HUES6 (cell line): ENCODE data around the gene CD200.

Source experiments
- H3K27ac ChIP-seq: 2 replicates; pipeline ENCODE4 v1.7.0; 2013; ENCODE audit warnings: low read depth, mild to moderate bottlenecking, low read length, inconsistent platforms
- H3K27me3 ChIP-seq: 2 replicates; pipeline ENCODE4 v1.6.1; 2013; ENCODE audit warnings: low read length; ENCODE audit not compliant: control insufficient read depth, insufficient read depth
- H3K36me3 ChIP-seq: 2 replicates; pipeline ENCODE4 v1.6.1; 2013; ENCODE audit warnings: low read length; ENCODE audit not compliant: control insufficient read depth, insufficient read depth
- H3K4me1 ChIP-seq: 2 replicates; pipeline ENCODE4 v1.6.1; 2013; ENCODE audit warnings: low read length; ENCODE audit not compliant: control insufficient read depth, insufficient read depth
- H3K4me3 ChIP-seq: 2 replicates; pipeline ENCODE4 v1.5.1; 2013; ENCODE audit warnings: low read depth, low read length
- H3K9ac ChIP-seq: one replicate; pipeline ENCODE4 v1.6.1; 2013; ENCODE audit warnings: mild to moderate bottlenecking, low read length
- H3K9me3 ChIP-seq: 2 replicates; pipeline ENCODE4 v1.6.1; 2013; ENCODE audit warnings: low read depth, low read length; ENCODE audit not compliant: control insufficient read depth, insufficient read depth

The CD200 gene

DNA sequence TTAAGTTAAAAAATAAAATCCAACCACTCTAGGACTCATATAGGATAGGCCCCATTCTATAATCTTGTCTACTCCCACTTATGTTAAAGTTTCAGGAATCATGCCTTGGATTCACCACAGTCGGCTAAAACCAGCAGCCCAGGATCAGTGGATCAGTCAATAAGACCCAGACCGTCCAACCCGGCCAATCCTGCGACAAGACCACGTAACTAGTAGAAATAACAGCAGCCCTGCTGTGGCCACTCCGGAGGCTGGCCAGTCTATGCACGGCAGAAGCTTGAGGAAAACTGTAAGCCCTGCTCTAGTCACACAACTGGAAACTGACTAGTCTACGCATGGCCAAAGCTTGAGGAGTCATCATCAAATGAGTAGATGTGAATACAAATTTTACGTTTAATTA is 26.1 kb upstream of the CD200 start:
- Histone ChIP-seq H3K9me3 (peaks cover 8% of the 10 kb centered on the region; the same call in 1 of the 2 replicates), H3K27me3 (no peaks in the 10 kb centered on the region), H3K36me3 (no peaks in the 10 kb centered on the region), H3K4me3 (no peak overlapping the region), H3K27ac (no peak overlapping the region), H3K4me1 (peaks cover 44% of the 10 kb centered on the region), H3K9ac (no peak overlapping the region)

DNA sequence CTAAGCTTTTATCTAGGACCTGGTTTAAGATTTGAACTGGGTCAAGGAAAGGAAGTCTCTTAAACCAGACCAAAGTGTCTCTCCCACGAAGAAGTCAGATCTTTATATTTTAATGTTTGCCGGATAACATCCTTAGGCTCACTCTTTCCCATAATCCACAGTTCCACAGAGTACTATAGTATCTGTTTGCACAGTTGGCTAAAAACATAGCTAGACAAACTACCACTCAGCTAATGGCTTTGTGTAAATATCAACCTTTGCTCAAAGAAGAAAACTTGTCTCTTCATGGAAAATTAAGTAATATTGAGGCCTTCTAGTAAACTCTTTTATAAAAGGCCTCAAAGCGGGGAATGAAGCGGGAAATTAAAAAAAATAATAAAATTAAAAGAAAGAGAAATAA is 25.4 kb upstream of the CD200 start:
- H3K4me1 ChIP-seq, result peaks cover 38% of the 10 kb centered on the region
- no peak overlapping the region for H3K4me3 ChIP-seq
- H3K36me3 ChIP-seq, result no peaks in the 10 kb centered on the region
- H3K9ac ChIP-seq, result no peak overlapping the region
- H3K27me3 ChIP-seq, result no peaks in the 10 kb centered on the region
- H3K27ac ChIP-seq, result no peak overlapping the region
- peaks cover 1% of the 10 kb centered on the region; the same call in 1 of the 2 replicates for H3K9me3 ChIP-seq

DNA sequence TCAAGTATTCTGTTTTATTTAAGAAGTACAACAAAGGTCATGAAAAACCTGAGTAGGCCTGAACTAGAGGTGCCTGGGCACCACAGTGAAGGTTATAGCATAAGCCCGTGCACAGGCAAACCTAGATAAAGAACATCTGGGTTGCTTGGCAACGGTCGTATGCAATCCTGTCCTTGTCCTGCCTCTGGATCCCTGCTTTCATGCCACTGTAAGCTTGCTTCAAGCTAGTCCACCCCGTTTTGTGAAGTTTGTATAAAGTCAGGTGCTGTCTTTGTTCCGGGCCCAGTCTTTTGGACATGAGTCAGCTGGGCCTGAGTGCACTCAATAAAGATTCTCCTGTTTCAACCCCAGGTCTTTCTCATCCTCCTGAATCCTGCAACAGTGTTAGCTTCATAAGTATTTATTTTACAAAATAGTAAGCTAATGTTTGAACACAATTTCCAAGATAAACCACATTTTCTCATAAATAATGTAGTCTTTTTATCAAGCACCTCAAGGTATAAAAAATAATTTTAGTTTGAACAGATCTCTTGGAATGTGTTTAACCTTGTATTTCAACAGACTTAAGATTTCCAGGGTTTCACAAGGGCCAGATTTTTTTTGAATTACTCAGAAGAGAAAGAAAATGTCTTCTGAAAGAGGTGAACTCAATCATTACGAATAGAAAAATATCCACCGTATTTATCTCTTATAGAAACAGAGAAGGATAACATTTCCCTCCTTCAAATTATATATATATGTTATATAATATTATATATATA is 24.6 kb upstream of the CD200 start:
- no peak overlapping the region for H3K9ac ChIP-seq
- H3K27ac ChIP-seq, result no peak overlapping the region
- no peaks in the 10 kb centered on the region for H3K36me3 ChIP-seq
- H3K27me3 ChIP-seq, result no peaks in the 10 kb centered on the region
- H3K9me3 ChIP-seq, result peaks cover 3% of the 10 kb centered on the region; the same call in 1 of the 2 replicates
- no peak overlapping the region for H3K4me3 ChIP-seq
- H3K4me1 ChIP-seq, result peaks cover 33% of the 10 kb centered on the region

DNA sequence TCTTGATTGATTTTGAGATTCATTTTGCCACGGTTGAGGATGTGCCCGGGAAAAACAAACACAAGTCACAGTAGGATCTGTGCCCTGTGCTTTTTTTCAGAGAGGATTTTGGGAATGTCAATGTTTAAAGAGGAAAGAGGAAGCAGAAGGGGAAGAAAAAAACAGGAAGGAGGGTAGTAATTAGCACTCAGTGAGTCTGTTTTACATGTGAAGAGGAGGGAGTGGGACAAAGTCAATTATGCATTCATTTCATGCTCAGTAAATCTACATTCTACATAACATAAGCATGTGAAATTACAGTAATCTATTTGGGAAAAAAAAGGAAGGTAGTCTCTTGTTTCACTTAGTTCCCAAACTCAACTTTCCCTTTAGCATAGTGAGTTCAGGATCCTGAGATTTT is 18.3 kb upstream of the CD200 start:
- Histone ChIP-seq H3K4me3 (no peak overlapping the region), H3K36me3 (peaks cover 3% of the 10 kb centered on the region), H3K9ac (no peak overlapping the region), H3K27me3 (no peaks in the 10 kb centered on the region), H3K27ac (0 out of 2 replicates have a peak overlapping the region, but pooled peaks have one; percentile 44), H3K9me3 (peaks cover 29% of the 10 kb centered on the region), H3K4me1 (0 out of 2 replicates have a peak, but pooled peaks cover 3% of the 10 kb centered on the region)

DNA sequence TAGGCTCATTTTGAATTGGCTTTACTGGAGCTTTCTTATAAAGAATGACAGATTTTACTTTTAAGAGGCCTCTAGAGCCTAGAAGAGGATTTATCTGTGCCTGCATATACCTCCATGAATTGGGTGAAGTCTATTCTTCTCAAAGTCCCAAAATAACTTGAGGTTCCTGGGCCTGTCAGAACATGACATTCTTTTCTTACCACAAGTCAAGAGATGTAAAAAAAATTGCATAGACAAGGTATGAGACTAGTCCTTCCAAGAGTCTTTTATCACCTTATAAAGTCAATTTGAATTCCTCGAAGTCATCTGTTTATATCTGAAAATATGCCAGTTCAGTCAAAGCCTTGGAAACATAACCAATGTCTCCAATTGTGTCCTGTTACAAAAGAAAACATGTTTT is 17.2 kb upstream of the CD200 start:
- Histone ChIP-seq H3K4me1 (peaks cover 13% of the 10 kb centered on the region), H3K4me3 (no peak overlapping the region), H3K9ac (no peak overlapping the region), H3K36me3 (peaks cover 3% of the 10 kb centered on the region), H3K27me3 (no peaks in the 10 kb centered on the region), H3K9me3 (peaks cover 29% of the 10 kb centered on the region), H3K27ac (no peak overlapping the region)

DNA sequence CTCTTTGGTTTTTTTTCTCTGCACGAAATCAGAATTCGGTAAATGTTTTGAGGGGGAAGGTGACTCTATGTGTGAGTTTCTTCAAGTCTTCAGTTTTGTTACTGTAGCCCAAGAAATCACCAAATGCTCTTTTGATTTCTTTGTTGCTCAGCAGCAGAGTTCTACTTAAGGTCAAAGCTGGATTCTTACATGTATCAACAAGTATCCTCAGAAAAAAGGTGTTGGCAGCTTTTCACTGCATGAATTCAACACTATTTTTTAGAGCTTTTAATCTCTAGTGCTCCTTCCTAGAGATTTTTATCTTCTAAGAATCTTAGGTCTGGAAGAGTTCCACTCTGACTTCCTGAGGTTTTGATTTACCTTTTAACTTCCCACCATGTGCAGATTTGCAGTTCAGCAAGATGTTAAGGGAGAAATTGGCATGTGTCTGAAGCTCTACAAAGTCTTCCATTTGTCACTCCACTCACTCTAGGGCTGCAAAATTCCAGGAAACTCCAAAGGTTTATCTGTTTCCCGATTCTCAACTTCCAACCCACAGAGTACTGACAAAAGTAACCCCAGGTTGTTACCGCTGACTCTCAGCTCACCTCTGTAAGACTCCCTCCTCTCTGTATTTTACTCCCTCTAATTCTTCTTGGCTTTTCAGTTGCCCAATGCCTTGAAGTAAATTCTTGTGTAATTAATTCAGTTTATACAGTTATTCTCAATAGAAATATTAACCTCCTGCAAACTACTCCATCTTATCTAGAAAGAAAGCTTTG is 13.3 kb upstream of the CD200 start:
- H3K27me3 ChIP-seq, result no peaks in the 10 kb centered on the region
- H3K9me3 ChIP-seq, result peaks cover 21% of the 10 kb centered on the region
- no peak overlapping the region for H3K9ac ChIP-seq
- H3K4me1 ChIP-seq, result peaks cover 27% of the 10 kb centered on the region
- no peak overlapping the region for H3K4me3 ChIP-seq
- peak overlapping the region; percentile 7; the same call in 1 of the 2 replicates for H3K27ac ChIP-seq
- peaks cover 3% of the 10 kb centered on the region; the same call in 1 of the 2 replicates for H3K36me3 ChIP-seq

DNA sequence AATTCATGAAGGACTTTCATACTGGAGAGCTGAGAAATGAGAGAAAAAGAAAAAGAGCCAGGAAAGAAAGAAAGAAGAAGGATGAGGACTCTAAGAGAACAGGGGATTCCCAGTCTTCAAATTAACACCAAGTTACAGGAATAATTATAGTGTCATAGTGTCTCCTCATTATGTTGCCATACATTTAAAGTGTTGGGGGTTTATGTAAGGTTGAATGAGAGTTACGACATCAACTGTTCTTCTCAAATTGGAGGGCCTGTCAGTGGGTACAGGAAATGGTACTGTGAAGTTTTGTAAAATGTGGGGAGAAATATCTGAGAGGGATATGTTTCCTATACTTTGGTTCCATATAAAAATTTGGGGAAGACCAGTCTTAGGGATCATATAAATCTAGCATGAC is 12.3 kb upstream of the CD200 start:
- H3K27ac ChIP-seq, result no peak overlapping the region
- no peak overlapping the region for H3K4me3 ChIP-seq
- H3K9me3 ChIP-seq, result peaks cover 15% of the 10 kb centered on the region; the same call in 1 of the 2 replicates
- H3K9ac ChIP-seq, result no peak overlapping the region
- no peaks in the 10 kb centered on the region for H3K27me3 ChIP-seq
- H3K4me1 ChIP-seq, result peaks cover 27% of the 10 kb centered on the region
- H3K36me3 ChIP-seq, result peaks cover 3% of the 10 kb centered on the region; the same call in 1 of the 2 replicates

DNA sequence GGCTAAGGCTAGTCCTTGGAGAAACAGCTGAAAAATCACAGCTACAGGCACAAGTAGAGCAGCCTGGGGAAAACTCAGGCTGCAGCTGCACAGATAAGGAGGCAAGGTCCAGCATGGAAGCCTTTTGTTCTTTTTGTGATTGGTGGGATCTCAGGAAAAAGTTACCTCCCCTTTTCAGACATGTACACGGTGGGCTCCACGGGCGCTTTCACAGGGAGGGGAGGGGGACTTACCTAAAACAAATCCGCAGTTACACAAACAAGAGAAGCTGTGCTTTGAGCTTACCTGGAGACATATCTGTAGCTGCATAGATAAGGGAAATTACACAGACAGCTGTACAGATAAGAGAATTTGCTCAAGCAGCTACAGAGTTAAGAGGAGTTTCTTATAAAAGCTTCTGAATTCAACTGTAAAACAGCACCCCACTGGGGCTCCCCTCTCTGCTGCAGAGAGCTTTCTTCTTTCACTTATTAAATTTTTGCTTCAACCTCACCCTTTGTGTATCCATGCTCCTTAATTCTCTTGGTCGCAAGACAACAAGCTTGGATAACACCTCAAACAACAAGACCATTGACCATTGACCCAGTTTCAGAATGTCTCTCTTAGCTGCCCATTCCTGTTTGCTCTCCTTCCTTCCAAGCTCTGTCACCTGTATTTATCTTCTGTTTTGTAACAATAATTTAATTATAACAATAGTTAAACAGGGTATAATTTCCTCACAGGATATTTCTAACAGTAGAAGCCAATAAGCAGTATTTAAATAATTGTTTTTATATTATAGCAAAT is 10.9 kb upstream of the CD200 start:
- no peak overlapping the region for H3K27ac ChIP-seq
- no peaks in the 10 kb centered on the region for H3K27me3 ChIP-seq
- peaks cover 2% of the 10 kb centered on the region; the same call in 1 of the 2 replicates for H3K9me3 ChIP-seq
- H3K4me3 ChIP-seq, result peak overlapping the region; percentile 16; the same call in 1 of the 2 replicates
- peaks cover 31% of the 10 kb centered on the region for H3K4me1 ChIP-seq
- no peak overlapping the region for H3K9ac ChIP-seq
- no peaks in the 10 kb centered on the region for H3K36me3 ChIP-seq

DNA sequence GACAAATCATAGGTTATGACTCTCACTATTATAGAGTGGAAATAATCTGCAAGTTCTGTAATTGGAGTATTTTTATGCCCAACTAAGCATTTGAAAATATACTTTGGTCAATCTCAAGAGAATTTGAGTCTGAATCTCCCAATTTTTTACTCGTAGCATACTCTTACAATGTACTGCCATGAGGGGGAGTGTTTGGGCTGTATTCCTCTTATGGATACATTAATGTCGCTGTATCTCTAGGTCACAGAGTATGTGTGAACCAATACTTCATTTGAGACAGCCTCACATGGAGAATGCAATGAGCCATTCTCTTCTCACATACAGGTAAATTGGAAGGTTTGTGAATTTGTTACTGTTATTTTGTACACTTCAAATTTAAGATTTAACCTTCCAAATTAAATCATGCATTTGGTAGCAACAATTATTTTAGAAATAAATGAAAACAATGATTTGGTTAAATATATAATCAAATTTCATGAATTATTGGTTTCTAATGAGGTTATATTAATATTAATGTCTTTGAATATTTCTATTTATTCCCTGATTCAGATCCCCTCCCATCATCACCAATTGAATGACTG is 5.5 kb upstream of the CD200 start:
- no peaks in the 10 kb centered on the region for H3K9me3 ChIP-seq
- no peak overlapping the region for H3K9ac ChIP-seq
- H3K36me3 ChIP-seq, result no peaks in the 10 kb centered on the region
- H3K27me3 ChIP-seq, result no peaks in the 10 kb centered on the region
- H3K4me1 ChIP-seq, result peaks cover 4% of the 10 kb centered on the region; the same call in 1 of the 2 replicates
- H3K4me3 ChIP-seq, result no peak overlapping the region
- H3K27ac ChIP-seq, result no peak overlapping the region

DNA sequence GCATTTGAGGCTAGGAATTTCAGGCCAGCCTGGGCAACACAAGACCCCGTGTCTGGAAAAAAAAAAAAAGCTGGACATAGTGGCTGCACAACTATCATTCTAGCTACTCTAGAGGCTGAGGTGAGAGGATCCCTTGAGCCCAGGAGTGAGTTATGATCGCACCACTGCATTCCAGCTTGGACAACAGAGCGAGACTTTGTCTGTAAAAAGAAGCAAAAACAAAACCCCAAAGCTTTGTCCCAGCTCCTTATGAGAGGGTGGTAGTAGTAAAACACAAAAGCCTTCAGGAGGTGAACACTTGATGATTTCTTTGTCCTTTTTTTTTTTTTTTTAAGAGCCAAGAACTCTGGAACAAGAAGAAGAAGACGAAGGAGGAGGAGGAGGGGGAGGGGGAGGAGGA is 1.1 kb upstream of the CD200 start:
- H3K4me1 ChIP-seq, result peaks cover 24% of the 10 kb centered on the region
- no peaks in the 10 kb centered on the region for H3K9me3 ChIP-seq
- H3K9ac ChIP-seq, result peak overlapping the region; percentile 44
- peak overlapping the region; percentile 86; the same call in 1 of the 2 replicates for H3K4me3 ChIP-seq
- H3K27ac ChIP-seq, result no peak overlapping the region
- H3K36me3 ChIP-seq, result peaks cover 14% of the 10 kb centered on the region
- H3K27me3 ChIP-seq, result no peaks in the 10 kb centered on the region
